HEK293T (cell line): Measurements from ENCODE around the gene FBLN1.
"Not testable (repeated sequence)": the region's sequence is repeated elsewhere in the genome, so short reads cannot be mapped to it uniquely, and the experiment has no call there.

Source experiments
- BHLHE40 ChIP-seq: fragments of 450-650 bp; IDR thresholded peaks from 2 replicates; pipeline ENCODE4 v1.6.1; 2016; ENCODE audit warnings: mild to moderate bottlenecking, moderate library complexity, borderline replicate concordance
- CTBP1 ChIP-seq: fragments of 450-650 bp; IDR thresholded peaks from 2 replicates; pipeline ENCODE4 v1.6.1; 2016; ENCODE audit warnings: borderline replicate concordance
- ELF4 ChIP-seq: fragments of 450-650 bp; IDR thresholded peaks from 2 replicates; pipeline ENCODE4 v1.6.1; 2017; ENCODE audit warnings: antibody characterized with exemption
- FOXA1 ChIP-seq: fragments of 450-650 bp; IDR thresholded peaks from 2 replicates; pipeline ENCODE4 v1.6.1; 2016; ENCODE audit warnings: mild to moderate bottlenecking
- FOXK2 ChIP-seq: fragments of 450-650 bp; IDR thresholded peaks from 2 replicates; pipeline ENCODE4 v1.6.1; 2016; ENCODE audit warnings: mild to moderate bottlenecking
- FOXM1 ChIP-seq: fragments of 450-650 bp; IDR thresholded peaks from 2 replicates; pipeline ENCODE4 v1.6.1; 2017; ENCODE audit warnings: mild to moderate bottlenecking, borderline replicate concordance
- HDGF ChIP-seq: fragments of 450-650 bp; IDR thresholded peaks from 2 replicates; pipeline ENCODE4 v1.6.1; 2017; ENCODE audit warnings: antibody characterized with exemption, borderline replicate concordance
- SP1 ChIP-seq: fragments of 450-650 bp; IDR thresholded peaks from 2 replicates; pipeline ENCODE4 v1.6.1; 2017
- TARDBP ChIP-seq: fragments of 450-650 bp; IDR thresholded peaks from 2 replicates; pipeline ENCODE4 v1.6.1; 2016
- ZNF384 ChIP-seq: fragments of 450-650 bp; IDR thresholded peaks from 2 replicates; pipeline ENCODE4 v1.6.1; 2016
- TF ChIP-seq, protein P1 (sequence below): fragments of 450-650 bp; IDR thresholded peaks from 2 replicates; pipeline ENCODE4 v1.6.1; 2016

GRCh38 chr22:45494306-45494705 lies 8.4 kb upstream of the FBLN1 start:
- TF ChIP-seq FOXM1, CTBP1, SP1, HDGF, ZNF384, FOXK2, FOXA1, ELF4, BHLHE40, TARDBP: not testable (repeated sequence)
- TF ChIP-seq, protein P1, sequence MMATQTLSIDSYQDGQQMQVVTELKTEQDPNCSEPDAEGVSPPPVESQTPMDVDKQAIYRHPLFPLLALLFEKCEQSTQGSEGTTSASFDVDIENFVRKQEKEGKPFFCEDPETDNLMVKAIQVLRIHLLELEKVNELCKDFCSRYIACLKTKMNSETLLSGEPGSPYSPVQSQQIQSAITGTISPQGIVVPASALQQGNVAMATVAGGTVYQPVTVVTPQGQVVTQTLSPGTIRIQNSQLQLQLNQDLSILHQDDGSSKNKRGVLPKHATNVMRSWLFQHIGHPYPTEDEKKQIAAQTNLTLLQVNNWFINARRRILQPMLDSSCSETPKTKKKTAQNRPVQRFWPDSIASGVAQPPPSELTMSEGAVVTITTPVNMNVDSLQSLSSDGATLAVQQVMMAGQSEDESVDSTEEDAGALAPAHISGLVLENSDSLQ, result not testable (repeated sequence)
